Measurements from ENCODE around the gene TBCCD1. TPM values are rescaled to one million over a fixed set of nuclear protein-coding genes. Genes with fewer than 3 reads are reported as not detected.

Gene TBCCD1
- total and polyA plus RNA-seq, 2 of the 8 experiments (the other 6 are each of a cell fraction or from before 2014, with no cell fraction given), result 11.3 to 13.9 TPM

DNA sequence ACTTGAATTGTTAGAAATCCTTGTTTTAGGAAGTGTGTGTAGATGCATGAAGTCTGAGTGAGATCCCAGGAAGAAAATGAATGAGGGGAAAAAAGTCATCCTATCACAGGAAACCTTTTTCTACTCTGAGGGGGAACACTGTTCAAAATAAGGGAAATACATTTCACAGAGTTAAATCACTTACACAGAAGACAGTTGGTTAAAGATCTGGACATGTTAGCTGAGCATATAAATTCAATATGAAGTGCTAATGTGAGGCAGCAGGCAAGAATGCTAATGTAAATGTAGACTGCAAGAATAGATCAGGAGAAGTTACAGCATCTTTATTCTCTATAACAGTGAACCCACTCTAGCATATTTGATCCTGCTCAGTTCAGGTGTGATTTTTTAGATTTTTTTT is 2.6 kb downstream of the TBCCD1 start:
- Histone ChIP-seq H2BK12ac (ENCODE audit: low read depth, low read length) (no peak overlapping the region), H4K8ac (ENCODE audit: extremely low read depth, insufficient read depth, low read length) (no peak overlapping the region), H2BK15ac (ENCODE audit: low read length) (no peak overlapping the region), H3K18ac (ENCODE audit: extremely low read depth, low read length) (no peak overlapping the region), H2BK5ac (ENCODE audit: low read depth, low read length) (no peak overlapping the region), H2AFZ (ENCODE audit: low read length) (no peak overlapping the region), H3K27me3 (replicated peaks in 1 of 4; ENCODE audit: control insufficient read depth in 3 of 4, extremely low read depth in 1 of 4, insufficient read depth in 3 of 4, low read length in 3 of 4) (no peaks in the 10 kb centered on the region), H2AK5ac (ENCODE audit: low read depth, low read length) (no peak overlapping the region), H3K9ac (replicated peaks in 1 of 4; ENCODE audit: extremely low read depth in 1 of 4, low read depth in 3 of 4, low read length in 3 of 4) (no peak overlapping the region), H3K79me1 (ENCODE audit: low read depth, low read length) (no peaks in the 10 kb centered on the region), H3K9me3 (ENCODE audit: insufficient read depth in 2 of 2, low read depth in 1 of 2, low read length in 1 of 2) (no peaks in the 10 kb centered on the region), H4K20me1 (replicated peaks in 1 of 2; ENCODE audit: control insufficient read depth in 1 of 2, insufficient read depth in 2 of 2, low read length in 2 of 2) (no peaks in the 10 kb centered on the region), H3K36me3 (ENCODE audit: control insufficient read depth in 2 of 4, insufficient read depth in 4 of 4, low read length in 3 of 4) (no peaks in the 10 kb centered on the region; a peak in 1 of 8 replicates), H3K4ac (replicated peaks; ENCODE audit: insufficient read length, low read depth, low read length) (no peak overlapping the region), H4K91ac (replicated peaks; ENCODE audit: insufficient read length, low read length) (no peak overlapping the region), H3K4me1 (replicated peaks in 1 of 4; ENCODE audit: control insufficient read depth in 3 of 4, insufficient read depth in 4 of 4, low read length in 3 of 4) (peaks cover 0 to 5% (median 1%) of the 10 kb centered on the region in 4 experiments; a peak in 4 of 7 replicates), H3K79me2 (ENCODE audit: control insufficient read depth in 1 of 2, insufficient read depth in 2 of 2, low read length in 2 of 2) (peaks cover 0 to 5% of the 10 kb centered on the region in 2 experiments; a peak in 1 of 4 replicates), H2BK20ac (ENCODE audit: low read length) (no peak overlapping the region), H3K14ac (ENCODE audit: insufficient read length) (no peak overlapping the region), H3K23ac (ENCODE audit: insufficient read length) (no peak overlapping the region), H3K27ac (ENCODE audit: low read depth, low read length) (no peak overlapping the region), H3K4me2 (ENCODE audit: insufficient read depth in 1 of 2, low read depth in 2 of 2, low read length in 2 of 2) (no peak overlapping the region), H4K5ac (ENCODE audit: insufficient read length, low read depth, low read length) (no peak overlapping the region), H3K56ac (replicated peaks; ENCODE audit: insufficient read length, low read depth, low read length) (no peak overlapping the region), H2BK120ac (replicated peaks; ENCODE audit: low read depth, low read length) (no peak overlapping the region), H3K4me3 (ENCODE audit: extremely low read depth in 1 of 4, insufficient read depth in 2 of 4, low read depth in 3 of 4, low read length in 4 of 4) (no peak overlapping the region), H3K23me2 (ENCODE audit: low read depth, low read length) (peaks cover 7% of the 10 kb centered on the region)
- TF ChIP-seq, protein P1, sequence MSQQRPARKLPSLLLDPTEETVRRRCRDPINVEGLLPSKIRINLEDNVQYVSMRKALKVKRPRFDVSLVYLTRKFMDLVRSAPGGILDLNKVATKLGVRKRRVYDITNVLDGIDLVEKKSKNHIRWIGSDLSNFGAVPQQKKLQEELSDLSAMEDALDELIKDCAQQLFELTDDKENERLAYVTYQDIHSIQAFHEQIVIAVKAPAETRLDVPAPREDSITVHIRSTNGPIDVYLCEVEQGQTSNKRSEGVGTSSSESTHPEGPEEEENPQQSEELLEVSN (IDR thresholded peaks at IDR 0.05), result no peak
- no peak for TF ChIP-seq CHD2 (IDR thresholded peaks at IDR 0.05; ENCODE audit: low read length)
- POLR2A ChIA-PET (ENCODE audit: partially characterized antibody), result no interaction called here
- DNase-seq (ENCODE audit: low read depth in 1 of 2, low spot score in 2 of 2) (no peak), FAIRE-seq (no peak)
- CTCF ChIA-PET (ENCODE audit: partially characterized antibody), result no interaction called here
